Stimulated activated naive CD4-positive, alpha-beta T cell treated with Interleukin-2 at 50 U/mL for 16 hours (primary cell): ENCODE results near the gene TCIRG1.
"Not testable (repeated sequence)": the region's sequence is repeated elsewhere in the genome, so short reads cannot be mapped to it uniquely, and the experiment has no call there.

Experiments used
- DNase-seq: peaks from one replicate; lab custom pipeline; 2025; lab: John Stamatoyannopoulos, UW

The TCIRG1 gene

GRCh38 chr11:68083517-68083916 lies 44.7 kb downstream of the TCIRG1 start:
- DNase-seq = no peak

- no peak for DNase-seq
Observed at GRCh38 chr11:68089679-68090078, 50.9 kb downstream of the TCIRG1 start.

GRCh38 chr11:68090287-68090686 lies 51.5 kb downstream of the TCIRG1 start:
- no peak for DNase-seq

- DNase-seq = no peak
Observed at GRCh38 chr11:68090706-68091105, 51.9 kb downstream of the TCIRG1 start.

- DNase-seq = no peak
Observed at GRCh38 chr11:68092411-68092810, 53.6 kb downstream of the TCIRG1 start.

GRCh38 chr11:68092946-68093345 lies 54.1 kb downstream of the TCIRG1 start:
- not testable (repeated sequence) for DNase-seq

GRCh38 chr11:68093565-68093964 lies 54.7 kb downstream of the TCIRG1 start:
- no peak for DNase-seq

GRCh38 chr11:68096962-68097361 lies 58.1 kb downstream of the TCIRG1 start:
- DNase-seq = no peak

GRCh38 chr11:68099057-68099456 lies 60.2 kb downstream of the TCIRG1 start:
- no peak for DNase-seq

GRCh38 chr11:68099474-68100405 lies 60.9 kb downstream of the TCIRG1 start:
- no peak for DNase-seq
